GM18508 (cell line): ENCODE results near the gene STXBP2.

Source experiments
- ATAC-seq: cut with Tn5 transposase; IDR thresholded peaks from one replicate; pipeline ENCODE4 v1.9.1; 2021; ENCODE audit warnings: moderate number of reproducible peaks; ENCODE audit not compliant: insufficient read depth, unreplicated experiment

STXBP2 gene

GRCh38 chr19:7636691-7637373 is at the start of gene STXBP2:
TSS of gene STXBP2 (plus strand) at chr19:7637110. CDS start at chr19:7637150, 40 bp downstream.
- no peak for ATAC-seq

- ATAC-seq = no peak
These were observed 47.1 kb upstream of the STXBP2 start for GRCh38 chr19:7589822-7590221.

GRCh38 chr19:7590256-7590655 is 46.7 kb upstream of the STXBP2 start:
- ATAC-seq = no peak

GRCh38 chr19:7595466-7596133 is 41.3 kb upstream of the STXBP2 start, which contains the start of gene CAMSAP3:
TSS of gene CAMSAP3 (plus strand) at chr19:7595863. CDS start at chr19:7596003, 140 bp downstream.
- ATAC-seq = no peak

- ATAC-seq = no peak
These were observed 40.5 kb upstream of the STXBP2 start for GRCh38 chr19:7596211-7596937.

GRCh38 chr19:7597689-7598088 is 39.2 kb upstream of the STXBP2 start:
- no peak for ATAC-seq

- ATAC-seq = no peak
These were observed 38.7 kb upstream of the STXBP2 start for GRCh38 chr19:7598180-7598579.

GRCh38 chr19:7600721-7601120 is 36.2 kb upstream of the STXBP2 start:
- no peak for ATAC-seq

- ATAC-seq = no peak
These were observed 34.5 kb upstream of the STXBP2 start for GRCh38 chr19:7602240-7602934.

GRCh38 chr19:7602935-7603497 is 33.9 kb upstream of the STXBP2 start:
- no peak for ATAC-seq

GRCh38 chr19:7603919-7604318 is 33.0 kb upstream of the STXBP2 start:
- no peak for ATAC-seq

GRCh38 chr19:7605490-7606222 is 31.3 kb upstream of the STXBP2 start:
- ATAC-seq = no peak

GRCh38 chr19:7606289-7606688 is 30.6 kb upstream of the STXBP2 start:
- ATAC-seq = no peak

GRCh38 chr19:7607212-7607873 is 29.6 kb upstream of the STXBP2 start:
- ATAC-seq = no peak

GRCh38 chr19:7607874-7608560 is 28.9 kb upstream of the STXBP2 start:
- ATAC-seq = no peak

GRCh38 chr19:7610491-7611240 is 26.2 kb upstream of the STXBP2 start:
- ATAC-seq = no peak

GRCh38 chr19:7611541-7612279 is 25.2 kb upstream of the STXBP2 start:
- ATAC-seq = no peak
